Erythroblast (primary cell): ENCODE data around the gene TNFAIP6.
A peak's percentile ranks its signal among the peaks of the same experiment; 100 is the strongest.
"Not testable (repeated sequence)": the region's sequence is repeated elsewhere in the genome, so short reads cannot be mapped to it uniquely, and the experiment has no call there.

ENCODE experiments used
- DNase-seq, 2 experiments: peaks; one replicate each; lab custom pipeline; 2025; lab: John Stamatoyannopoulos, UW
- GATA1 ChIP-seq: IDR thresholded peaks from 2 replicates; pipeline ENCODE4 v1.6.1; 2011; ENCODE audit warnings: low read depth, mild to moderate bottlenecking, control low read depth, low read length, moderate library complexity
- POLR2A ChIP-seq: IDR thresholded peaks from 2 replicates; pipeline ENCODE4 v1.6.1; 2011; ENCODE audit warnings: mild to moderate bottlenecking, low read length

TNFAIP6 gene

GRCh38 chr2:151357359-151357758, at the start of gene TNFAIP6:
Gene TNFAIP6, plus strand, starts transcription at chr2:151357592. Its CDS starts 75 bp downstream, at chr2:151357667.
- peak in 1 of 2 experiments; percentile 21 for DNase-seq
- no peak for TF ChIP-seq GATA1
- no peak for TF ChIP-seq POLR2A

GRCh38 chr2:151310313-151310712, 47.1 kb upstream of the TNFAIP6 start:
- DNase-seq, result not testable (repeated sequence)

- not testable (repeated sequence) for DNase-seq
These were observed 45.0 kb upstream of the TNFAIP6 start for GRCh38 chr2:151312440-151312839.

GRCh38 chr2:151315381-151315903, 42.0 kb upstream of the TNFAIP6 start:
- no peak for TF ChIP-seq GATA1
- no peak for TF ChIP-seq POLR2A
- DNase-seq, result no peak

- no peak for TF ChIP-seq GATA1
- TF ChIP-seq POLR2A, result no peak
- no peak for DNase-seq
These were observed 31.8 kb upstream of the TNFAIP6 start for GRCh38 chr2:151325581-151326095.

GRCh38 chr2:151326554-151326953, 30.8 kb upstream of the TNFAIP6 start:
- TF ChIP-seq GATA1 (no peak), POLR2A (no peak)
- no peak for DNase-seq

GRCh38 chr2:151329998-151330397, 27.4 kb upstream of the TNFAIP6 start:
- no peak for DNase-seq
- TF ChIP-seq POLR2A (no peak), GATA1 (no peak)

GRCh38 chr2:151333083-151333482, 24.3 kb upstream of the TNFAIP6 start:
- no peak for DNase-seq
- TF ChIP-seq GATA1 (no peak), POLR2A (no peak)

GRCh38 chr2:151334082-151334815, 23.1 kb upstream of the TNFAIP6 start:
- no peak for DNase-seq
- TF ChIP-seq POLR2A, result no peak
- TF ChIP-seq GATA1, result no peak

- no peak for TF ChIP-seq GATA1
- TF ChIP-seq POLR2A, result no peak
- DNase-seq, result no peak
These were observed 20.5 kb upstream of the TNFAIP6 start for GRCh38 chr2:151336863-151337371.

- no peak for TF ChIP-seq GATA1
- no peak for TF ChIP-seq POLR2A
- DNase-seq, result no peak
These were observed 19.7 kb upstream of the TNFAIP6 start for GRCh38 chr2:151337643-151338042.

GRCh38 chr2:151338115-151338514, 19.3 kb upstream of the TNFAIP6 start:
- peak in 1 of 2 experiments; percentile 6 for DNase-seq
- TF ChIP-seq GATA1 (no peak), POLR2A (no peak)

- no peak for TF ChIP-seq POLR2A
- TF ChIP-seq GATA1, result no peak
- DNase-seq, result no peak
These were observed 14.3 kb upstream of the TNFAIP6 start for GRCh38 chr2:151343073-151343472.

- not testable (repeated sequence) for DNase-seq
These were observed 13.2 kb upstream of the TNFAIP6 start for GRCh38 chr2:151344191-151344590.

GRCh38 chr2:151344906-151345305, 12.5 kb upstream of the TNFAIP6 start:
- TF ChIP-seq GATA1 (no peak), POLR2A (no peak)
- no peak for DNase-seq
